SKM-1 (cell line): ENCODE results near the gene PFN1.
"Not testable (repeated sequence)": the region's sequence is repeated elsewhere in the genome, so short reads cannot be mapped to it uniquely, and the experiment has no call there.

Experiments used
- DNase-seq: peaks from one replicate; lab custom pipeline; 2025; ENCODE audit not compliant: unreplicated experiment; lab: John Stamatoyannopoulos, UW

The PFN1 gene

GRCh38 chr17:4926577-4927335, 21.6 kb downstream of the PFN1 start:
- DNase-seq = not testable (repeated sequence)

- no peak for DNase-seq
Observed at GRCh38 chr17:4921320-4921719, 27.0 kb downstream of the PFN1 start.

- DNase-seq = no peak
Observed at GRCh38 chr17:4920351-4921048, 27.8 kb downstream of the PFN1 start.

DNA sequence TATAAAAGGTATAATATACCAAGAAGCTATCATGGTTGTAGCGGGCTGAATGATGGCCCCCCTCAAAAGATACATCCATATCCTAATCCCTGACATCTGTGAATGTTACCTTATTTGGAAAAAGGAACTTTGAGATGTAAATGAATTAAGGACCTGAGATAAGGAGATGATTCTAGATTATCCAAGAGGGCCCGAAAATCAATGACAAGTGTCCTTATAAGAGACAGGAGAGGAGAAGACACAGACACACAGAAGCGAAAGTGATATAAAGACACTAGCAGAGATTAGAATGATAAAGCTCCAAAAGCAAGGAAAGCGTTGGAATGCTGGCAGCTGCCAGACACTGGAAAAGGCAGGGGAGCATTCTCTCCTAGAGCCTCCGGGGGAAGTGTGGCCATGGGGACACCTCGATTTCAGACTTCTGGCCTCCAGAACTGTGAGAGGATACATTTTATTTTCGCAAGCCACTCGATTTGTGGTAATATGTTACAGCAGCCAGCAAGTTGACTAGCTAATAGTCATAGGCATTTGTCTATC, 28.8 kb downstream of the PFN1 start:
- no peak for DNase-seq

DNA sequence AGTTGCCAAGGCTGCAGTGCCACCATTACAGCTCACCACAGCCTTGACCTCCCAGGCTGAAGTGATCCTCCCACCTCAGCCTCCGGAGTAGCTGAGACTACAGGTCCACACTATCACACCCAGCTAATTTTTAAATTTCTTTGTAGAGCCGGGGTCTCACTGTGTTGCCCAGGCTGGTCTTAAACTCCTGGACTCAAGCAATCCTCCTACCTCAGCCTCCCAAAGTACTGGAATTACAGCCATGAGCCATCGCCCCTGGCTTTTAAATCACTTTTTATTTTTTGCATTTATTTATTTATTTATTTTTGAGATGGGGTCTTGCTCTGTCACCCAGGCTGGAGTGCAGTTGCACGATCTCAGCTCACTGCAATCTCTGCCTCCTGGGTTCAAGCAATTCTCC, 33.8 kb downstream of the PFN1 start:
- DNase-seq = not testable (repeated sequence)

DNA sequence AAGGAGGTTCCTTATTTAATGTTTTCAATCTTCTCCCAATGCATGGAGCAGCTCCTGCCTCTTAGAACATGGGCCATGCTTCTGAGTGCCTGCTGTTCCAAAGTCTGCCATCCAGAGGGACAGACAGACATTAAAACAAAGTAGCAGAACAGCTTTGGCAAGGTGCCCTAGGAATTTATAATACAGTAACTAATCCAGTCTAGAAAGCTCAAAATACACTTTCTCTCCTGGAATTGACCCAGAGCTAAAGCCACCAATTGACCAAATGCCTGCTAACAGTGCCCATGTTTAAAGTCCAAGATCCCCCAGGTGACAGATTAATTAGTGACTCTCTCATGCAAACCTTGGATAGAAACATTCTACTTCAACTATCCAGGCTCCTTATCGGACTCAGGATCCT, 34.3 kb downstream of the PFN1 start:
- DNase-seq = no peak

DNA sequence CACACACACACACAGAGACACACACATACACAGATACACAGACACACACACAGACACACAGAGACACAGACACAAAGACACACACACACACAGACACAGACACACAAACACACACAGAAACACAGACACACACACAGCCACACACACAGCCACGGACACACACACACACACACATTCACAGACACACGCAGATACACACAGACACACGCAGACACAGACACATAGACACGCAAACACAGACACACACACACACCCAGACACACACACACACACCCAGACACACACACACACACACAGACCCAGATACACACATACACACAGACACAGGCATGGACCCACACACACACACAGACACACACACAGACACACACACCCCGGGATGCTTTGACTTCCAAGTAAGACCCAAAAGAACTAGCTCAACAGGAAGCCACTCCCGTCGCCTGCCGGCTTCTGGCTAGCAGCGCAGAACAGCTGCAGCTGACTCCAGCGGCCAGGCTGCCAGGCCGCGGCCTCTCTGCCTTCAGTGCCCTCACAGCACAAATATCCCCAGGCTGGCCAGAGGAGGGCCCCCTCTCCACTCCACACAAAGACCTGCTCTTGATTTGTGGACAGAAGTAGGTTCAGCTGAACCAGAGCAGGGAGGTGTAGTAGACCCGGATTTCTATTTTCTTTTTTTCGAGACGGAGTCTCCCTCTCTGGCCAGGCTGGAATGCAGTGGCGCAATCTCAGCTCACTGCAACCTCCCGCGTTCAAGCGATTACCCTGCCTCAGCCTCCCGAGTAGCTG, 39.4 kb downstream of the PFN1 start:
- DNase-seq = peak; percentile 14

- no peak for DNase-seq
Observed at GRCh38 chr17:4908301-4908700, 40.0 kb downstream of the PFN1 start.

GRCh38 chr17:4906642-4907041, 41.7 kb downstream of the PFN1 start:
- DNase-seq = not testable (repeated sequence)

DNA sequence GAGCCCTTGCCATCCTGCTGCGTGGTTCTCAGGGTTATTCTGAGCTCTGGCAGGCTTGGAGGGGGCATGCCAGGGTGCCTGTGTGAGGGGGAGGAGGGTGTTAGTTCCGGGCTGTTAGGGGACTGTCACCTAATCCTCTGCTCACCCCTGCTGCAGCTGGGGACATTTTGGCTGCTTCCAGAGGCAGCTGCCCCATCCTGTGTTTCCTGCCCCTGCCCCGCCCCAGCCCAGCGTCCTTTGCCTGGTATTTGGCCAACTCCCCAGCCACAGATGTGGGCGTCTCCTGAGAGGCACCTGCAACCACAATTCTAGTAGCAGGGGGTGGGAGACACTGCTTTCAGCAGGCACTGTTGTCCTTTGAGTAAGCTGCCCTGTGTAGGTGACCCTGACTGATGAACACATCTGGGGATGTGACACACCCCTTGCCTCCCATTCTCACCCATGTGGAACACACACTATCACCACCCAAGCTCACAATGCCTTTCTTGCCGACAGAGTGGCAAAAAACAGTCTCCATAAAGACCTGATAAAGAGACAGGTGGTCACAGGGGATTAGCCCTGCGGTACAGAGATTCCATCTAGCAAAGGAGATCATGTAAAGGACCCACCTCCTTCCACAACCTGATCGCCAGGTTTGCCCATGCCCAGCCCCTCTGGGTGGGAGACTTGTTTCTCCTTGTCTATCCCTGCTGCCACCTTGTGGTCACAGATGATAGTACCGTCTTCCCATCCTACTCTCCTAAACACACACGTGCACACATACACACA, 45.1 kb downstream of the PFN1 start, which contains the start of gene CHRNE:
Gene CHRNE (minus strand): TSS at position 48 of the 768 bp plus-strand sequence. CDS start 35 bp downstream, at position 13.
- peak; percentile 11 for DNase-seq

- no peak for DNase-seq
Observed at GRCh38 chr17:4902540-4902939, 45.8 kb downstream of the PFN1 start.

DNA sequence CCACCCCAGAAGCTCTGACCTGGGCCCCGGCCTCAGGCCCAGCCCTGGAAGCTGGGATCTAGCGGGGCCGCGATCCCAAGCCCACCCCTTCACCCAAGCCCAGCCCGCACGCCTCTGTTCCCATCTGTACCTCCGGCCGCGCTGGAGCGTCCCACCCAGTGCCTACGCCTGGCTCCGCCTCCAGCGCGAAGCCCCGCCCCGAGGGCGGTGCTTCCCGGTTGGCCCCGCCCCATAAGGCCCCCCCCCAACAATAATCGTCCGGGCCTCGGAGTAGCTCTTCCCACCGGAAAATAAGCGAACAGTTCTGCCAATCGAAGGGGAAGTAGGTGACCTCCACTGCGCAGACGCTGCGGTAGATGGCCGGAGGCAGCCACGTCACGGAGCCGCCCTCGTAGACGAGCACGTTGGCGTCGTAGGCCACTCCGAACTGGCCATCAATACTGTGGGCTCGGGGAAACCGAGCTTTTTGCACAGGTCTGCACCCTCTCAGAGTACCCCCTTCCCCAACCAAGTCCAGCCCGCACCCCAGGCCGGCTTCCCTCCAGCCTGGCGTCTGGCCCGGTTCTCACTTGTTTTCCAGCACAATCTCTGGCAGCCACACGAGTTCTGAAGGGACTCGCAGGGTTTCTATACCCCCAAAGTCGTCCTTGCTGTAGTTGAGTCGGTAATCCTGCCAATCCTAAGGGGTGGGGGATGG, 46.5 kb downstream of the PFN1 start:
- DNase-seq = no peak

DNA sequence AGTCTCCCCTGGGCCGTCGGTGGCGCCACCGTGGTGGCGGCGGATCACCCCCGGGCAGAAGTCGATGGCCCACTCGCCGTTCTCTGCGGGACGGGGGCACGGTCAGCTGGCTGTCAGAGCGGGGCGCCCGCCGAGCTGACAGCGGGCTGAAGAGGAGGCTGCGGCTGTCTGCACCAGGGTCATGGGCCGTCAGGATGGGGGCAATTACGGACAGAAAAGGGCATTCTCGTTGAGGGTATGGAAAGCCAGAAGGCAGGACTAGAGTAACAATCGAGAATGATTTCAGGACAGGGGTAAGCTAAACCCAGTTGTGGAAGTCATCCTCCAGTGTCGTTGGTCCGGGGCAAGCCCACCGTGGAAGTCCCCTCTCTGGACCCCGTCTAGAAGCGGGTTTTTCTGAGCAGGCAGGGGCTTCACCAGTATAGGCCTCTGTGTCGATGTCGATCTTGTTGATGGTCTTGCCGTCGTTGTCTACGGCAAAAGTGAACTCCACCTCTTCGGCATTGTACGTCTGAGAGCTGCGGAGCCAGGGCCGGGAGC, 47.2 kb downstream of the PFN1 start:
- DNase-seq = no peak

- no peak for DNase-seq
Observed at GRCh38 chr17:4900231-4901107, 47.9 kb downstream of the PFN1 start.

DNA sequence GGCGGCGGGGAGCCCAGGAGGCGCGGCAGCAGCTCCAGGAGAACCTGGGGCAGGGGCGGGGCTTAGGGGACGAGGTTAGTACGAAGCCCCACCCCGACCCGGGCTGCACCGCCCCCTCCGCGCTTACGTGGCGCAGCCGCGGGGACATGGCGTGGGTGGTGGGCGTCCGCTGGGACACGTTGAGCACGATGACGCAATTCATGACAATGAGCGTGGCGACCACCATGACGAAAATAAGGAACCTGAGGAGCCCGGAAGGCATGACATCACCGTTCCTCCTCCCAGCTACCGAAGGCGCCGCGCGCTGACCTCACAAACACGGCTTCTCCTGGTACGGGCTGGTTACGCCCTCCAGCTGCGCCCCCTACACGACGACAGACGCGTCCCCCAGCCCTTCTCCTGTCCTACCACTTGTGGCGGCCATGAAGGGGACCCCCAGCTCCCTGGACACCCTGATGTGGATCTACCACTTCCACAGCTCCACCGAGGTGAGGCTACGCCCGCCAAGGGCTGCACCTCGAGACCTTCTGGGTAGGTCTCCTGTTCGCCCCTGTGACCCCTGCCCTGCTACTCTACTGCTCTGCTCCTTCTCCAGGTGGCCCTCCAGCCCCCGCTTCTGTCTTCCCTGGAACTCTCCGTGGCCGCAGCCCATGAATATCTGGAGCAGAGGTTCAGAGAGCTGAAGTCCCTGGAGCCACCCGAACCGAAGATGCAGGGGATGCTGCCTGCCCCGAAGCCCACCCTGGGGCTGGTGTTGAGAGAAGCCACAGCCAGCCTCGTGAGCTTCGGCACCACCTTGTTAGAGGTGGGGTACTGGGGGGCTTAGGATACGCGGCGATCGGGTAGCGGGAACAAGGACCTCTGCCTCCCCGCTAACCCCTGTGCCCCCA, 48.7 kb downstream of the PFN1 start, which contains the start of gene C17orf107:
Gene C17orf107 (plus strand): TSS at position 196 of the 890 bp plus-strand sequence. CDS start 227 bp downstream, at position 423.
- DNase-seq = no peak

GRCh38 chr17:4898927-4899326, 49.4 kb downstream of the PFN1 start:
- no peak for DNase-seq

DNA sequence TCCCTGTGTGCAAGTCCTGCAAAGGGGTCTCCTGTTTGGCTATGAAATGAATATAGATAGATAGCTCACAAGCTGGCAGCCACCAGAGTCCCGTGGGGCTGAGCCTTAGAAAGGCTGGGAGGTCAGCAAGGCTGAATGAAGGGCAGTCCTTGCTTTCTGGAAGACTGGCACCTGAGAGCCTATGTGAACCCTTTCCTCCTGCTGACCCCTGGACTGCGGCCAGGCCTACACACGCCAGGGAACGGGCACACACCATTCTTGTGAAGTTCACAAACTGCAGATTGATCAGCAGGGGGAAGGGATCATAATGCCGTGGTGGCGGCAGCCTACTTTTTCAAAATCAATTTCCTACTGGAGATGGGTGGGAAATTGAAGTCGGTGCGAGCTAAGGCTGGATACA, 50.0 kb downstream of the PFN1 start:
- DNase-seq = no peak

DNA sequence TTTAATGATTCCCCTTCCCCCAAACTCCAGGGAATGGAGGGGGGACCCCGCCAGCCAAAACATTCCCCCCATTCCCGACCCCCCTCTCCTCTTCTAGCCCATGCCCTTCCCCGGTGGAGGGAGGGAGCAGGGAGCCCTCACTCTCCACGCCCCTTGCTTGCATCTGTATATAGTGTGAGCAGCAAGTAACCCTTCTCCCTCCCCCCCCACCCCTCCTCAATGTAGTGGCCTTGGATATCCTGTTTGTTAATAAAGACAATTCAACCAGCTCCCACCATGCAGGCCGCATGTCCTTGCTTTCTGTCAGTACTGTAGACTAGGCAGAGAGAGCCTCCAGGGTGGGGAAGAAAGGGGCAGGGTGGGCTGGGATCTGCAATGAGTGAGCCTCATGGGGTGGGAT, 50.5 kb downstream of the PFN1 start:
- no peak for DNase-seq
